Common myeloid progenitor, CD34-positive (primary cell): ENCODE measurements around the gene IQCF6. TPM values are rescaled to one million over a fixed set of nuclear protein-coding genes. Genes with fewer than 3 reads are reported as not detected.

Experiments used
- CTCF ChIA-PET: fragments of 350-600 bp; sonication (Branson Sonifier 250); formaldehyde crosslinking; loops from one replicate; lab custom pipeline; 2021; ENCODE audit warnings: antibody characterized with exemption; lab: Charles Lee
- POLR2A ChIA-PET: fragments of 350-600 bp; sonication (Branson Sonifier 250); formaldehyde crosslinking; loops from one replicate; lab custom pipeline; 2021; ENCODE audit warnings: antibody characterized with exemption; lab: Charles Lee
- DNase-seq, 3 donors: peaks; one replicate each; pipeline versions ENCODE4 v3.0.0 to v3.0.0-alpha.2; 2013
- H3K27ac ChIP-seq, 2 experiments: 1 replicate in 1 of 2; 2 replicates in 1 of 2; pipeline ENCODE4 v1.7.0; 2013; ENCODE audit warnings: inconsistent platforms in 2 of 2, low read length in 2 of 2, mild to moderate bottlenecking in 2 of 2, low read depth in 1 of 2, moderate library complexity in 1 of 2; ENCODE audit not compliant: severe bottlenecking in 2 of 2, insufficient read depth in 1 of 2, poor library complexity in 1 of 2
- H3K27me3 ChIP-seq, 5 experiments: replicated peaks in 2 of 5; 1 replicate in 3 of 5; 2 replicates in 2 of 5; pipeline versions ENCODE4 v1.6.1 to v1.7.0; 2013; ENCODE audit warnings: low read length in 4 of 5, mild to moderate bottlenecking in 2 of 5, moderate library complexity in 2 of 5, inconsistent platforms in 1 of 5; ENCODE audit not compliant: insufficient read depth in 5 of 5, control insufficient read depth in 4 of 5
- H3K36me3 ChIP-seq, 4 experiments: 1 replicate in 2 of 4; 2 replicates in 2 of 4; pipeline versions ENCODE4 v1.6.1 to v1.7.0; 2013; ENCODE audit warnings: low read length in 3 of 4, control low read depth in 1 of 4, mild to moderate bottlenecking in 1 of 4; ENCODE audit not compliant: control insufficient read depth in 4 of 4, insufficient read depth in 4 of 4
- H3K4me1 ChIP-seq, 4 experiments: 1 replicate in 3 of 4; 2 replicates in 1 of 4; pipeline versions ENCODE4 v1.6.1 to v1.7.1; 2013; ENCODE audit warnings: low read length in 3 of 4, mild to moderate bottlenecking in 3 of 4, control low read depth in 1 of 4, inconsistent platforms in 1 of 4, moderate library complexity in 1 of 4; ENCODE audit not compliant: control insufficient read depth in 4 of 4, insufficient read depth in 4 of 4; ENCODE audit errors: control extremely low read depth in 1 of 4
- H3K4me3 ChIP-seq, 7 experiments: 1 replicate in 4 of 7; 2 replicates in 3 of 7; pipeline versions ENCODE4 v1.5.1 to v1.7.0; 2013; ENCODE audit warnings: mild to moderate bottlenecking in 7 of 7, low read length in 6 of 7, moderate library complexity in 6 of 7, inconsistent platforms in 2 of 7, low read depth in 2 of 7, control low read depth in 1 of 7; ENCODE audit not compliant: insufficient read depth in 4 of 7, control insufficient read depth in 1 of 7; ENCODE audit errors: extremely low read depth in 1 of 7
- H3K9me3 ChIP-seq, 5 experiments: 1 replicate in 4 of 5; 2 replicates in 1 of 5; pipeline versions ENCODE4 v1.6.1 to v1.7.1; 2013; ENCODE audit warnings: low read length in 4 of 5, mild to moderate bottlenecking in 2 of 5, inconsistent platforms in 1 of 5, low read depth in 1 of 5, moderate library complexity in 1 of 5; ENCODE audit not compliant: control insufficient read depth in 4 of 5, insufficient read depth in 2 of 5; ENCODE audit errors: control extremely low read depth in 1 of 5
- WGBS: methylation state at CpG from one replicate; pipeline ENCODE4 v1.1.5; 2013; ENCODE audit not compliant: insufficient coverage; 5-methylcytosine and 5-hydroxymethylcytosine counted together
- polyA plus RNA-seq: library from polyadenylated mRNA; unstranded; fragments of 120-200 nt; gene quantifications from one replicate; pipeline ENCODE4 v1.2.1, GENCODE V29; 2013

Gene IQCF6
- not detected for polyA plus RNA-seq

GRCh38 chr3:51779137-51779536 is at the start of gene IQCF6:
Gene IQCF6 (minus strand): TSS chr3:51779237. CDS start chr3:51779224, 13 bp downstream.
- no peaks in the 10 kb centered on the region for H3K9me3 ChIP-seq
- 92% methylated on average over 5 of the region's 5 CpGs for WGBS
- no peak for DNase-seq
- H3K36me3 ChIP-seq = no peaks in the 10 kb centered on the region
- ChIA-PET CTCF (no interaction called here), POLR2A (no interaction called here)
- no peak within 1 kb of the TSS for H3K27ac ChIP-seq
- no peak within 1 kb of the TSS for H3K4me3 ChIP-seq
- no peaks in the 10 kb centered on the region for H3K4me1 ChIP-seq
- H3K27me3 ChIP-seq = peaks cover 0 to 2% (median 0%) of the 10 kb centered on the region in 5 experiments

- H3K27ac ChIP-seq = no peak overlapping the region
- no peak overlapping the region for H3K4me3 ChIP-seq
- no peaks in the 10 kb centered on the region for H3K4me1 ChIP-seq
- WGBS = 100% methylated on average over 1 of the region's 1 CpG
- H3K36me3 ChIP-seq = no peaks in the 10 kb centered on the region
- DNase-seq = no peak
- peaks cover 0 to 13% (median 7%) of the 10 kb centered on the region in 5 experiments for H3K9me3 ChIP-seq
- CTCF ChIA-PET = no interaction called here
- POLR2A ChIA-PET = no interaction called here
- H3K27me3 ChIP-seq = peaks cover 0 to 3% (median 0%) of the 10 kb centered on the region in 5 experiments
These were observed 49.3 kb upstream of the IQCF6 start for GRCh38 chr3:51828297-51828696.

GRCh38 chr3:51819709-51820406 is 40.8 kb upstream of the IQCF6 start:
- CTCF ChIA-PET = no interaction called here
- H3K4me3 ChIP-seq = no peak overlapping the region
- H3K9me3 ChIP-seq = peaks cover 0 to 3% (median 0%) of the 10 kb centered on the region in 5 experiments
- POLR2A ChIA-PET = no interaction called here
- H3K27me3 ChIP-seq = peaks cover 0 to 5% (median 0%) of the 10 kb centered on the region in 5 experiments
- H3K36me3 ChIP-seq = no peaks in the 10 kb centered on the region
- 64% methylated on average over 12 of the region's 12 CpGs for WGBS
- peak in 1 of 3 donors; percentile 7 for DNase-seq
- H3K27ac ChIP-seq = no peak overlapping the region
- H3K4me1 ChIP-seq = no peaks in the 10 kb centered on the region

- peaks cover 0 to 5% (median 0%) of the 10 kb centered on the region in 5 experiments for H3K27me3 ChIP-seq
- peaks cover 0 to 3% (median 0%) of the 10 kb centered on the region in 5 experiments for H3K9me3 ChIP-seq
- DNase-seq = no peak
- H3K36me3 ChIP-seq = no peaks in the 10 kb centered on the region
- CTCF ChIA-PET = no interaction called here
- POLR2A ChIA-PET = no interaction called here
- 96% methylated on average over 15 of the region's 15 CpGs for WGBS
- H3K4me1 ChIP-seq = no peaks in the 10 kb centered on the region
- H3K27ac ChIP-seq = no peak overlapping the region
- H3K4me3 ChIP-seq = no peak overlapping the region
These were observed 40.1 kb upstream of the IQCF6 start for GRCh38 chr3:51819151-51819550.

GRCh38 chr3:51817375-51817774 is 38.3 kb upstream of the IQCF6 start:
- peaks cover 0 to 5% (median 0%) of the 10 kb centered on the region in 5 experiments for H3K27me3 ChIP-seq
- H3K27ac ChIP-seq = no peak overlapping the region
- no peaks in the 10 kb centered on the region for H3K4me1 ChIP-seq
- H3K36me3 ChIP-seq = no peaks in the 10 kb centered on the region
- POLR2A ChIA-PET = no interaction called here
- H3K9me3 ChIP-seq = peaks cover 0 to 3% (median 0%) of the 10 kb centered on the region in 5 experiments
- H3K4me3 ChIP-seq = no peak overlapping the region
- DNase-seq = no peak
- 100% methylated on average over 2 of the region's 2 CpGs for WGBS
- CTCF ChIA-PET = no interaction called here

GRCh38 chr3:51816723-51817122 is 37.7 kb upstream of the IQCF6 start:
- ChIA-PET CTCF (no interaction called here), POLR2A (no interaction called here)
- H3K9me3 ChIP-seq = peaks cover 0 to 3% (median 0%) of the 10 kb centered on the region in 5 experiments
- H3K4me3 ChIP-seq = no peak overlapping the region
- WGBS = 100% methylated on average over 1 of the region's 2 CpGs
- no peak for DNase-seq
- no peak overlapping the region for H3K27ac ChIP-seq
- H3K4me1 ChIP-seq = no peaks in the 10 kb centered on the region
- H3K36me3 ChIP-seq = no peaks in the 10 kb centered on the region
- peaks cover 0 to 5% (median 0%) of the 10 kb centered on the region in 5 experiments for H3K27me3 ChIP-seq

- 85% methylated on average over 4 of the region's 4 CpGs for WGBS
- no peak overlapping the region for H3K4me3 ChIP-seq
- H3K4me1 ChIP-seq = no peaks in the 10 kb centered on the region
- no peak overlapping the region for H3K27ac ChIP-seq
- ChIA-PET CTCF (no interaction called here), POLR2A (no interaction called here)
- no peaks in the 10 kb centered on the region for H3K36me3 ChIP-seq
- peaks cover 0 to 3% (median 0%) of the 10 kb centered on the region in 5 experiments for H3K9me3 ChIP-seq
- peaks cover 0 to 5% (median 0%) of the 10 kb centered on the region in 5 experiments for H3K27me3 ChIP-seq
- no peak for DNase-seq
These were observed 36.6 kb upstream of the IQCF6 start for GRCh38 chr3:51815614-51816013.
